ENCODE measurements around the gene ZDHHC14.
"Not testable (repeated sequence)": the region's sequence is repeated elsewhere in the genome, so short reads cannot be mapped to it uniquely, and the experiment has no call there.

The ZDHHC14 gene

GRCh38 chr6:157557559-157557958 is 176.6 kb downstream of the ZDHHC14 start:
- DNase-seq, result no peak

GRCh38 chr6:157558049-157558448 is 177.1 kb downstream of the ZDHHC14 start:
- no peak for DNase-seq

- DNase-seq, result no peak
Measured at GRCh38 chr6:157558487-157559200, 177.7 kb downstream of the ZDHHC14 start.

- DNase-seq, result no peak
Measured at GRCh38 chr6:157559201-157559756, 178.3 kb downstream of the ZDHHC14 start.

DNA sequence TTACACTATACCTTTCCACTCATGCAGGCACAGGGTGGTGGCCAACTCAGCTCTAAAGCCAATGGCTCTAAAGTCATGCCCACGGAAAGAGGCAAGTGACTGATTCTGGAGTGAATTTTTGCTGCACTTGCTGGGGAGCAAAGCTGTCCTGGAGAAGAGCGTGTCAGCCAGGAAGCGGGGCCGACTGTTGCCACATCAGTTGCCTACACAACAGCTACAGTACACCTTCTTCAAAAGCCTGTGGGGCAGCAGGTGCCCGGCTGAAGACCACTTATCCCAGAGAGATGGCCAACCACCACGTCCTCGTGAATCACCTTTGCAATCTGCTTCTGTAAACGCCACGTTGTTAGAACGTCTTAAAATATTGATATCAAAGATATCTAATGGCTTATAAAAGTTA is 179.1 kb downstream of the ZDHHC14 start:
- not testable (repeated sequence) for DNase-seq

GRCh38 chr6:157560691-157561413 is 179.9 kb downstream of the ZDHHC14 start:
- no peak for DNase-seq

DNA sequence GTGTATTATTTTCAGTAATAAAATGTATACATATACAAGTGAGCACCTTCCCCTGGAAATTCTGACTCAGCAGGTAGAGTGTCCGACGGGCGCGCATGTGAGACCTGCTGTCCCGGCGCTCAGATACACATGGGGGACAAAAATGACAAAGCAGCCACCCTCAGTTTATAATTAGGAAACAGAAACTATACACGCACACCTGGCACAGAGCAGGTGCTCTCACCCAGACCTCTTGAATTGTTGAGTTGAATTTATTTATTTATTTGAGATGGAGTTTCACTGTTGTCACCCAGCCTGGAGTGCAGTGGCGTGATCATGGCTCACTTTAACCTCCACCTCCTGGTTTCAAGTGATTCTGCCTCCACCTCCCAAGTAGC is 180.4 kb downstream of the ZDHHC14 start:
- DNase-seq, result no peak

DNA sequence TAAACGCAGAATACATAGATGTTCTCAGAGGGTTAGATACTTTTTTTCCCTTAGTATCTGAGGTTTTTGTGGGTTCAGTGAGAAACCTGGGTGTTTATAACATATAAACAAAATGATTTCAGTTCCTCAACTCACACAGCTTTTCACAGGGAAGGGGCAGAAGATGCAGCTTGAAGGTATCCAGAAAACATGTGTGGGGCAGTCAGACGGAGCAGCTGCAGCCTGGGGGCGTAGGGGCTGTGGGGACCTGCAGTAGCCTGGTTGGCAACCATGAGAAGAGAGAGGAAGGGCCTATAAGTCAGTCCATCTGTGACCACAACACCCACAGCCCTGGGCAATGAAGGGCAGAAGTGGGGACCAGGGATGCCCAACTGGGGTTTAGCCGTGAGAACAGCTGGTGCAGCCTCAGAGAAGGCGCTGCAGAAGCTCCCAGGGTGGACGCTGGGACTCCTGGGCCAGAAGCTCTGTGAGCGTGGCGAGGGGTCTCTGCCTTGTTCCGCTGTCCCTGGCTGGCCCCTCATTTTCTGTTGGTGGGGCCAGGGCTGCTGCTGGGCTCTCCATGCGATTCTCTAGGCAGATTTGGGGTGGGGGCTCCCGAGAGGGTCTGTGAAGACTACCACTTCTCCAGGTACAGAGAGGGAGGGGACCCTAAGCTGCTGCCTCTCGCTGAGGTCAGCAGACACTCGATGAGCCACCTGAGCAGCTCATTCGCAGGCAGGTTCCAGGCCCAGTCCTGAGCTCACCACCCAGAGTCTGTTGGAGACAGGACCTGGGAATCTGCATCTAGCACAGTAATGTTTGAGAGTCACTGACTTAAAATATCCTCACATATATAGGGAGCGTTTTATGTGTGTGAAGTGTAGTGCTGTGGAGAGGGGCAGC is 181.2 kb downstream of the ZDHHC14 start:
- DNase-seq, result no peak

- DNase-seq, result no peak
Measured at GRCh38 chr6:157562997-157563396, 182.0 kb downstream of the ZDHHC14 start.

GRCh38 chr6:157563611-157564284 is 182.8 kb downstream of the ZDHHC14 start:
- DNase-seq, result no peak

DNA sequence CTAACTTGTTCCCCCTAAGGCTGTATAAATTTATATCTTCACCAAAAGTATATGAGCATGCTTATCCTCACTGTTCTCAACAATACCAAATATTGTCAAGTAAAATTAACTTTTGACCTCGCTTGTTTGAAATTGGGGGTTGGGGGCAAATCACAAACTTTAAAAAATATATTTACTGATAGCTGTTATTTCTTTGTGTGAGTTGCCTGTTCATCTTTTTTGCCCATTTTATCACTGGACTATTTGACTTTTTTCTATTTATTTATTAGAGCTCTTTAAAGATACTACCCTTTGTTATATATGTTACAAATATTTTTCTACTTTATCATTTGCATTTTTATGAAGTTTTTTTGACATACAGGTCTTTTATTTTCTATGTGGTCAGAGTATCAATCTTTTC is 187.7 kb downstream of the ZDHHC14 start:
- no peak for DNase-seq

DNA sequence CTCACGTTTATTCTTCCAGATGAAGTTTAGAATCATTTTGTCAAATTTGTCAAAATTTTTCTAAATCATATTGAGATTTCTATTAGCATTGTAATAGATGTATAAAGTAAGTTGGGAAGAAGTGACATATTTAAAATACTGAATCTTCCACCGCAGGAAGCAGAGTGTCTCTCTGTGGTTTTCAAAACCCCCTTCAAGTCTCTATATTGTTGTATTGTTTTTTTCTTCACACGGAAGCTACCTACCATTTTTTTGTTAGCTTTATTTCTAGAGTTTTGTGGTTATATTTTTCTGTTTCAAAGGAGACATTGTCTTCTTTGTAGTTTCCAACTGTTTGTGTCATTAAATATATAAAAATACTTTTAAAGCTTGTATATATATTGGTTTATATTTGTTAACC is 188.6 kb downstream of the ZDHHC14 start:
- DNase-seq, result no peak

GRCh38 chr6:157570104-157570503 is 189.1 kb downstream of the ZDHHC14 start:
- no peak for DNase-seq

DNA sequence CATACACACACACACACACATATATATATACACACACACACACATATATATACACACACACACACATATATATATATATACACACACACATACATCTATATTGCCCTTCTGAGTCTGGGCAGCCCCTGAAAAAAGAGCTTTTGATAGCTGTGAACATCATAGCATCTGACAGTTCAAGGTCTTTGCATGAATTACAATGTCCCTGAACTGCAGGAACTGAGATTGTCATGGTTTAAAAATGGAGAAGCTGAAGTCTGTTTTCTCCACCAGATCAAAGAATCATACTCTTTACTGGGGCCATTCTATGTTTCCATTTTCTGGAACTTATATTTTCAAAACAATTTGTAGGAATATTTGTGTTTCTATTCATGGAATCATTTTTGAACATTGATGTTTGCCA is 189.8 kb downstream of the ZDHHC14 start:
- no peak for DNase-seq

- DNase-seq, result no peak
Measured at GRCh38 chr6:157571269-157571668, 190.3 kb downstream of the ZDHHC14 start.

- no peak for DNase-seq
Measured at GRCh38 chr6:157571950-157572349, 191.0 kb downstream of the ZDHHC14 start.

- no peak for DNase-seq
Measured at GRCh38 chr6:157574851-157575424, 193.9 kb downstream of the ZDHHC14 start.

GRCh38 chr6:157575436-157576145 is 194.6 kb downstream of the ZDHHC14 start:
- no peak for DNase-seq

GRCh38 chr6:157576991-157577390 is 196.0 kb downstream of the ZDHHC14 start:
- DNase-seq, result not testable (repeated sequence)

GRCh38 chr6:157578527-157578926 is 197.5 kb downstream of the ZDHHC14 start:
- not testable (repeated sequence) for DNase-seq

- no peak for DNase-seq
Measured at GRCh38 chr6:157579467-157580031, 198.6 kb downstream of the ZDHHC14 start.

Data from right hindlimb (tissue), 1 donor.